GM18526 (cell line): ENCODE measurements around the gene NLRP8.

Source experiments
- POLR2A ChIP-seq: IDR thresholded peaks from 3 replicates; pipeline ENCODE4 v1.6.1; 2011; ENCODE audit not compliant: insufficient read length; ENCODE audit errors: extremely low read depth

Gene NLRP8

GRCh38 chr19:55956431-55956830 lies 8.8 kb downstream of the NLRP8 start:
- TF ChIP-seq POLR2A, result no peak

- TF ChIP-seq POLR2A, result no peak
Observed at GRCh38 chr19:55958356-55958755, 10.7 kb downstream of the NLRP8 start.

- no peak for TF ChIP-seq POLR2A
Observed at GRCh38 chr19:55959996-55960675, 12.5 kb downstream of the NLRP8 start.

- TF ChIP-seq POLR2A, result no peak
Observed at GRCh38 chr19:55962186-55962585, 14.6 kb downstream of the NLRP8 start.

- TF ChIP-seq POLR2A, result no peak
Observed at GRCh38 chr19:55973982-55974381, 26.4 kb downstream of the NLRP8 start.

GRCh38 chr19:55980415-55980814 lies 32.8 kb downstream of the NLRP8 start:
- no peak for TF ChIP-seq POLR2A

- no peak for TF ChIP-seq POLR2A
Observed at GRCh38 chr19:55985254-55985653, 37.6 kb downstream of the NLRP8 start.

- TF ChIP-seq POLR2A, result no peak
Observed at GRCh38 chr19:55986487-55986886, 38.9 kb downstream of the NLRP8 start, which contains the start of gene NLRP5. Gene NLRP5, plus strand, starts transcription at chr19:55986775.

- TF ChIP-seq POLR2A, result no peak
Observed at GRCh38 chr19:55990831-55991230, 43.2 kb downstream of the NLRP8 start.

- no peak for TF ChIP-seq POLR2A
Observed at GRCh38 chr19:55993492-55993891, 45.9 kb downstream of the NLRP8 start.

GRCh38 chr19:56014765-56015164 lies 67.1 kb downstream of the NLRP8 start:
- no peak for TF ChIP-seq POLR2A

- no peak for TF ChIP-seq POLR2A
Observed at GRCh38 chr19:56015756-56016155, 68.1 kb downstream of the NLRP8 start.

GRCh38 chr19:56026769-56027168 lies 79.1 kb downstream of the NLRP8 start:
- no peak for TF ChIP-seq POLR2A
